ENCODE results near the gene GABBR1. TPM values are rescaled to one million over a fixed set of nuclear protein-coding genes. Genes with fewer than 3 reads are reported as not detected.

GABBR1 gene
- polyA plus RNA-seq, 1 of the 3 experiments (the other 2 are of a cell fraction), result 26.8 TPM

DNA sequence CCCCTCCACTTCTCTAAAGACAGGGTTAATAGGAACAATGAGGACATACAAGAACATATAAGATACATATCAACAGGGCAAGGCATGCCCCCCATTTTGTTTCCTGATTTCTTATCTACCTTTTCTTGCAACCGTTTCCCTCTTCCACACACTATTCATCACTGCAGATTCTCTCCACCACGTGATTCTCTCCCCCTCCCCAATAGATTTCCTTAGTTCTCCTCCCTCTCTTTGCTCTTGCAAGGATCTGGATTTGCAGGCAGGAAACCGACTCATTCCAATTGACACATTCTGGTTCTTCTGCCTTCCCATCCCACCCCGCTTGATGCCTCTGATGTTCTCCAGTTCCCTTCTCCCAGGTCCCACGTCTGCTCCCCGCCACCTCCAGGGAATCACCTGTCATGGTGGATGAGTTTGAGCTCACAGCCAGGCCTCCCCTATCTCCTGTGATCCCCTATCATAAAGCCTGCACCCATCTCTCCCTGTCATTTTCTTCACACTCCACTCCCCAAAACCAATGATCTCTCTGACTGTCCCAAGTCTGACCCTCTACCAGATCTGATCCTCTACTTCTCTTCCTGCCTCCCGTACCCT is 7.5 kb downstream of the GABBR1 start:
- ChIA-PET CTCF (interaction anchor here (1.8 to 7.6 kb wide), 4 partner anchors 12 to 27 kb away, joined by 4 to 79 read pairs (median 22); no protein-coding TSS in a partner anchor), POLR2A (no interaction called here)
- Histone ChIP-seq H3K4me3 (ENCODE audit: low read depth in 2 of 2, low read length in 1 of 2) (no peak overlapping the region), H3K27me3 (ENCODE audit: insufficient read depth) (no peaks in the 10 kb centered on the region), H2AFZ (ENCODE audit: low read depth) (no peak overlapping the region), H3K9ac (no peak overlapping the region), H3F3A (replicated peaks; ENCODE audit: insufficient read depth) (no peaks in the 10 kb centered on the region), H3K36me3 (replicated peaks in 1 of 2; ENCODE audit: control insufficient read depth in 1 of 2, insufficient read depth in 2 of 2, low read length in 1 of 2) (peaks cover 6 to 36% of the 10 kb centered on the region in 2 experiments), H3K4me2 (no peak overlapping the region), H3K9me2 (no peaks in the 10 kb centered on the region), H3K79me2 (ENCODE audit: insufficient read depth) (peaks cover 3% of the 10 kb centered on the region; the same call in 1 of the 2 replicates), H3K27ac (ENCODE audit: low read depth in 2 of 2, low read length in 1 of 2) (no peak overlapping the region), H3K9me3 (no peaks in the 10 kb centered on the region), H3K4me1 (ENCODE audit: control insufficient read depth in 1 of 2, insufficient read depth in 2 of 2, low read depth in 1 of 2, low read length in 1 of 2) (peaks cover 6 to 11% of the 10 kb centered on the region in 2 experiments; a peak in 2 of 4 replicates), H4K20me1 (ENCODE audit: insufficient read depth) (no peaks in the 10 kb centered on the region)
- no peak for DNase-seq
- TF ChIP-seq EP300 (IDR thresholded peaks at IDR 0.05; ENCODE audit: borderline replicate concordance in 1 of 2, low read depth in 1 of 2, low read length in 1 of 2), result no peak
- TF ChIP-seq, protein P1, sequence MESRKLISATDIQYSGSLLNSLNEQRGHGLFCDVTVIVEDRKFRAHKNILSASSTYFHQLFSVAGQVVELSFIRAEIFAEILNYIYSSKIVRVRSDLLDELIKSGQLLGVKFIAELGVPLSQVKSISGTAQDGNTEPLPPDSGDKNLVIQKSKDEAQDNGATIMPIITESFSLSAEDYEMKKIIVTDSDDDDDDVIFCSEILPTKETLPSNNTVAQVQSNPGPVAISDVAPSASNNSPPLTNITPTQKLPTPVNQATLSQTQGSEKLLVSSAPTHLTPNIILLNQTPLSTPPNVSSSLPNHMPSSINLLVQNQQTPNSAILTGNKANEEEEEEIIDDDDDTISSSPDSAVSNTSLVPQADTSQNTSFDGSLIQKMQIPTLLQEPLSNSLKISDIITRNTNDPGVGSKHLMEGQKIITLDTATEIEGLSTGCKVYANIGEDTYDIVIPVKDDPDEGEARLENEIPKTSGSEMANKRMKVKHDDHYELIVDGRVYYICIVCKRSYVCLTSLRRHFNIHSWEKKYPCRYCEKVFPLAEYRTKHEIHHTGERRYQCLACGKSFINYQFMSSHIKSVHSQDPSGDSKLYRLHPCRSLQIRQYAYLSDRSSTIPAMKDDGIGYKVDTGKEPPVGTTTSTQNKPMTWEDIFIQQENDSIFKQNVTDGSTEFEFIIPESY (IDR thresholded peaks at IDR 0.05; ENCODE audit: borderline replicate concordance, low read depth), result no peak
- TF ChIP-seq MEF2A (IDR thresholded peaks at IDR 0.05; ENCODE audit: borderline replicate concordance, low read depth), result no peak
- TF ChIP-seq ELF1 (IDR thresholded peaks at IDR 0.05), result no peak
- no peak for TF ChIP-seq GABPA (IDR thresholded peaks at IDR 0.05; ENCODE audit: low read depth)
- 93% methylated on average over 7 of the region's 7 CpGs for WGBS (ENCODE audit: low lambda C conversion rate)

DNA sequence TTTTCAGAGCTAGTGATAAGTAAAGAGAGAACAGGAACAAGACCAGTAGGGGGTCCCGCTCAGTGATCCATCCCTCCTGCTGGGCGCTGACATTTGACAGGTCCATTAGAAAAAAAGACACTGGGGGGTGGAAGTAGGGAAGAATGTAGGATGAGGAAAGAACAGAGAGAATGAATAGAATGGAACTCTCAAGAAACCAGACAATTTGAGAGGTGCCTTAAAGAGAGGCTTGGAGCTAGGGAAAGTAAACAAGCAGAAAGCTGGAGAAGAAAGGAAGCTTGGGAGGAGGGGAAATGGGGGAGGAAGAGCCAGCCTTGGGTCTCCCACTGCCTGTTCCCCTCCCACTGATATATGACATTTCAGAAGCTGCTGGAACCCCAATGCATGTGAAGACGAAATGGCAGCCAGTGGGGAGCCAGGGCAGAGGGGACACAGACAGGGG is 8.4 kb downstream of the GABBR1 start:
- H3K9me3 ChIP-seq, result no peaks in the 10 kb centered on the region
- WGBS (ENCODE audit: low lambda C conversion rate), result 87% methylated on average over 3 of the region's 3 CpGs
- H3K79me2 ChIP-seq (ENCODE audit: insufficient read depth), result no peaks in the 10 kb centered on the region
- no peaks in the 10 kb centered on the region for H3F3A ChIP-seq (replicated peaks; ENCODE audit: insufficient read depth)
- H3K9ac ChIP-seq, result no peak overlapping the region
- no peak overlapping the region for H3K4me2 ChIP-seq
- H3K4me3 ChIP-seq (ENCODE audit: low read depth in 2 of 2, low read length in 1 of 2), result no peak overlapping the region
- POLR2A ChIA-PET, result no interaction called here
- DNase-seq, result no peak
- no peaks in the 10 kb centered on the region for H3K27me3 ChIP-seq (ENCODE audit: insufficient read depth)
- no peaks in the 10 kb centered on the region for H3K9me2 ChIP-seq
- CTCF ChIA-PET, result interaction anchor here (1.2 to 7.6 kb wide), 3 partner anchors 11 to 584 kb away, joined by 3 to 79 read pairs (median 4); no protein-coding TSS in a partner anchor
- H3K27ac ChIP-seq (ENCODE audit: low read depth in 2 of 2, low read length in 1 of 2), result no peak overlapping the region
- peaks cover 6 to 8% of the 10 kb centered on the region in 2 experiments; a peak in 2 of 4 replicates for H3K4me1 ChIP-seq (ENCODE audit: control insufficient read depth in 1 of 2, insufficient read depth in 2 of 2, low read depth in 1 of 2, low read length in 1 of 2)
- H3K36me3 ChIP-seq (replicated peaks in 1 of 2; ENCODE audit: control insufficient read depth in 1 of 2, insufficient read depth in 2 of 2, low read length in 1 of 2), result peaks cover 6 to 44% of the 10 kb centered on the region in 2 experiments
- H4K20me1 ChIP-seq (ENCODE audit: insufficient read depth), result no peaks in the 10 kb centered on the region
- H2AFZ ChIP-seq (ENCODE audit: low read depth), result no peak overlapping the region
- TF ChIP-seq TCF12 (IDR thresholded peaks at IDR 0.05) (no peak), YY1 (IDR thresholded peaks at IDR 0.05; ENCODE audit: low read depth) (no peak), GATA2 (CRISPR knock-in tag; IDR thresholded peaks at IDR 0.05) (no peak), FOSL2 (IDR thresholded peaks at IDR 0.05; ENCODE audit: borderline replicate concordance, low read depth) (no peak), RFX5 (IDR thresholded peaks at IDR 0.05; ENCODE audit: low read length) (no peak), NFIC (IDR thresholded peaks at IDR 0.05; ENCODE audit: borderline replicate concordance) (no peak), NRF1 (IDR thresholded peaks at IDR 0.05; ENCODE audit: low read depth, low read length) (no peak), MXI1 (IDR thresholded peaks at IDR 0.05; ENCODE audit: low read depth, low read length) (no peak)
- TF ChIP-seq, protein P2, sequence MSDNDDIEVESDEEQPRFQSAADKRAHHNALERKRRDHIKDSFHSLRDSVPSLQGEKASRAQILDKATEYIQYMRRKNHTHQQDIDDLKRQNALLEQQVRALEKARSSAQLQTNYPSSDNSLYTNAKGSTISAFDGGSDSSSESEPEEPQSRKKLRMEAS (IDR thresholded peaks at IDR 0.05; ENCODE audit: low read depth), result no peak
- TF ChIP-seq, protein P3, sequence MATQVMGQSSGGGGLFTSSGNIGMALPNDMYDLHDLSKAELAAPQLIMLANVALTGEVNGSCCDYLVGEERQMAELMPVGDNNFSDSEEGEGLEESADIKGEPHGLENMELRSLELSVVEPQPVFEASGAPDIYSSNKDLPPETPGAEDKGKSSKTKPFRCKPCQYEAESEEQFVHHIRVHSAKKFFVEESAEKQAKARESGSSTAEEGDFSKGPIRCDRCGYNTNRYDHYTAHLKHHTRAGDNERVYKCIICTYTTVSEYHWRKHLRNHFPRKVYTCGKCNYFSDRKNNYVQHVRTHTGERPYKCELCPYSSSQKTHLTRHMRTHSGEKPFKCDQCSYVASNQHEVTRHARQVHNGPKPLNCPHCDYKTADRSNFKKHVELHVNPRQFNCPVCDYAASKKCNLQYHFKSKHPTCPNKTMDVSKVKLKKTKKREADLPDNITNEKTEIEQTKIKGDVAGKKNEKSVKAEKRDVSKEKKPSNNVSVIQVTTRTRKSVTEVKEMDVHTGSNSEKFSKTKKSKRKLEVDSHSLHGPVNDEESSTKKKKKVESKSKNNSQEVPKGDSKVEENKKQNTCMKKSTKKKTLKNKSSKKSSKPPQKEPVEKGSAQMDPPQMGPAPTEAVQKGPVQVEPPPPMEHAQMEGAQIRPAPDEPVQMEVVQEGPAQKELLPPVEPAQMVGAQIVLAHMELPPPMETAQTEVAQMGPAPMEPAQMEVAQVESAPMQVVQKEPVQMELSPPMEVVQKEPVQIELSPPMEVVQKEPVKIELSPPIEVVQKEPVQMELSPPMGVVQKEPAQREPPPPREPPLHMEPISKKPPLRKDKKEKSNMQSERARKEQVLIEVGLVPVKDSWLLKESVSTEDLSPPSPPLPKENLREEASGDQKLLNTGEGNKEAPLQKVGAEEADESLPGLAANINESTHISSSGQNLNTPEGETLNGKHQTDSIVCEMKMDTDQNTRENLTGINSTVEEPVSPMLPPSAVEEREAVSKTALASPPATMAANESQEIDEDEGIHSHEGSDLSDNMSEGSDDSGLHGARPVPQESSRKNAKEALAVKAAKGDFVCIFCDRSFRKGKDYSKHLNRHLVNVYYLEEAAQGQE (IDR thresholded peaks at IDR 0.05; ENCODE audit: low read depth, low read length), result no peak
- TF ChIP-seq, protein P4, sequence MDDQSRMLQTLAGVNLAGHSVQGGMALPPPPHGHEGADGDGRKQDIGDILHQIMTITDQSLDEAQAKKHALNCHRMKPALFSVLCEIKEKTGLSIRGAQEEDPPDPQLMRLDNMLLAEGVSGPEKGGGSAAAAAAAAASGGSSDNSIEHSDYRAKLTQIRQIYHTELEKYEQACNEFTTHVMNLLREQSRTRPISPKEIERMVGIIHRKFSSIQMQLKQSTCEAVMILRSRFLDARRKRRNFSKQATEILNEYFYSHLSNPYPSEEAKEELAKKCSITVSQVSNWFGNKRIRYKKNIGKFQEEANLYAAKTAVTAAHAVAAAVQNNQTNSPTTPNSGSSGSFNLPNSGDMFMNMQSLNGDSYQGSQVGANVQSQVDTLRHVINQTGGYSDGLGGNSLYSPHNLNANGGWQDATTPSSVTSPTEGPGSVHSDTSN (IDR thresholded peaks at IDR 0.05), result no peak
- TF ChIP-seq, protein P1 (IDR thresholded peaks at IDR 0.05; ENCODE audit: borderline replicate concordance, low read depth), result no peak
- TF ChIP-seq, protein P5, sequence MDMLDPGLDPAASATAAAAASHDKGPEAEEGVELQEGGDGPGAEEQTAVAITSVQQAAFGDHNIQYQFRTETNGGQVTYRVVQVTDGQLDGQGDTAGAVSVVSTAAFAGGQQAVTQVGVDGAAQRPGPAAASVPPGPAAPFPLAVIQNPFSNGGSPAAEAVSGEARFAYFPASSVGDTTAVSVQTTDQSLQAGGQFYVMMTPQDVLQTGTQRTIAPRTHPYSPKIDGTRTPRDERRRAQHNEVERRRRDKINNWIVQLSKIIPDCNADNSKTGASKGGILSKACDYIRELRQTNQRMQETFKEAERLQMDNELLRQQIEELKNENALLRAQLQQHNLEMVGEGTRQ (IDR thresholded peaks at IDR 0.05; ENCODE audit: borderline replicate concordance, low read depth, low read length), result no peak
